ENCODE measurements around the gene TTLL6. TPM values are rescaled to one million over a fixed set of nuclear protein-coding genes. Genes with fewer than 3 reads are reported as not detected.

TTLL6 gene
- total RNA-seq, 1 experiment from 2014 or later: 2.4 TPM

DNA sequence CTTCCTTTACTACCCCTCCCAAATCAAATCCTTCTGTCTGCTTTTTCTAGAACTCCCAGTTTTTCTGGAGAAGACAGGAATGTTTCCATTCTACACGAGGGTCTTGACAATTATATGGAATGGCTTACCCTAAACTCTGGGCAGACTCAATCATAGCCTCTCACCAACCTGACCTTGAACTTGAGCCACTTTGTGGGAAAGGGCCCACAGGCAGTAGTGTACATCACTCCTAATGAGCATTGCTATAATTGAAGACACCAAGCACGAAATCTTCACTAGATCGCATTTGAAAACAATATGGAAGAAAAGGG lies 86.8 kb downstream of the TTLL6 start:
- Histone ChIP-seq H2AFZ (ENCODE audit: low read length) (no peak overlapping the region), H4K20me1 (ENCODE audit: control insufficient read depth, insufficient read depth, insufficient read length) (peaks cover 4% of the 10 kb centered on the region), H2BK15ac (ENCODE audit: low read depth, low read length) (no peak overlapping the region), H3K27ac (ENCODE audit: insufficient read length, low read depth, low read length) (no peak overlapping the region), H3K4me2 (ENCODE audit: insufficient read depth, insufficient read length, low read length) (no peak overlapping the region), H2AK5ac (ENCODE audit: insufficient read length, low read length) (no peak overlapping the region), H3K79me1 (ENCODE audit: insufficient read depth, low read depth, low read length, poor library complexity, severe bottlenecking) (no peaks in the 10 kb centered on the region), H2BK12ac (ENCODE audit: insufficient read length, low read depth, low read length) (no peak overlapping the region), H4K8ac (replicated peaks; ENCODE audit: insufficient read length, low read depth, low read length) (no peak overlapping the region), H3K9ac (ENCODE audit: extremely low read depth, insufficient read length, low read length) (no peak overlapping the region), H3K27me3 (ENCODE audit: insufficient read depth, low read length) (peaks cover 99% of the 10 kb centered on the region), H3K18ac (ENCODE audit: insufficient read length, low read depth, low read length) (no peak overlapping the region), H3K9me3 (ENCODE audit: control insufficient read depth, low read depth, low read length) (no peaks in the 10 kb centered on the region), H3K23me2 (ENCODE audit: insufficient read length, low read depth, low read length, poor library complexity, severe bottlenecking) (peaks cover 4% of the 10 kb centered on the region), H3T11ph (ENCODE audit: low read length) (no peak overlapping the region), H4K91ac (ENCODE audit: insufficient read length, low read depth, low read length) (no peak overlapping the region), H3K23ac (ENCODE audit: insufficient read length, low read depth, low read length) (no peak overlapping the region), H3K14ac (ENCODE audit: insufficient read depth, low read length) (no peak overlapping the region), H2BK120ac (ENCODE audit: low read depth, low read length, poor library complexity, severe bottlenecking) (no peak overlapping the region), H3K4ac (ENCODE audit: low read depth, low read length) (no peak overlapping the region), H3K56ac (ENCODE audit: insufficient read length, low read depth, low read length) (no peak overlapping the region), H3K79me2 (ENCODE audit: insufficient read depth, low read length) (no peaks in the 10 kb centered on the region), H2BK5ac (ENCODE audit: insufficient read length, low read length) (no peak overlapping the region), H2BK20ac (ENCODE audit: low read depth, low read length, poor library complexity, severe bottlenecking) (no peak overlapping the region), H3K4me1 (ENCODE audit: insufficient read depth, low read length) (no peaks in the 10 kb centered on the region), H4K5ac (ENCODE audit: insufficient read length, low read depth, low read length) (no peak overlapping the region)
- peaks cover 100% of the 10 kb centered on the region for H3K27me3 Mint-ChIP-seq (ENCODE audit: low read depth)
- WGBS (ENCODE audit: extremely low coverage, insufficient read length, low lambda C conversion rate): no CpG with 5 or more reads among the region's 3 CpGs
- no peak overlapping the region for H3K27ac Mint-ChIP-seq
- peaks cover 10 to 19% of the 10 kb centered on the region in 2 experiments for H3K4me1 Mint-ChIP-seq
- peaks cover 0 to 2% (median 0%) of the 10 kb centered on the region in 3 experiments; a peak in 1 of 7 replicates for H3K36me3 Mint-ChIP-seq (ENCODE audit: insufficient read depth in 1 of 3, low read depth in 3 of 3)
- no peak for DNase-seq
- TF ChIP-seq, protein P1, sequence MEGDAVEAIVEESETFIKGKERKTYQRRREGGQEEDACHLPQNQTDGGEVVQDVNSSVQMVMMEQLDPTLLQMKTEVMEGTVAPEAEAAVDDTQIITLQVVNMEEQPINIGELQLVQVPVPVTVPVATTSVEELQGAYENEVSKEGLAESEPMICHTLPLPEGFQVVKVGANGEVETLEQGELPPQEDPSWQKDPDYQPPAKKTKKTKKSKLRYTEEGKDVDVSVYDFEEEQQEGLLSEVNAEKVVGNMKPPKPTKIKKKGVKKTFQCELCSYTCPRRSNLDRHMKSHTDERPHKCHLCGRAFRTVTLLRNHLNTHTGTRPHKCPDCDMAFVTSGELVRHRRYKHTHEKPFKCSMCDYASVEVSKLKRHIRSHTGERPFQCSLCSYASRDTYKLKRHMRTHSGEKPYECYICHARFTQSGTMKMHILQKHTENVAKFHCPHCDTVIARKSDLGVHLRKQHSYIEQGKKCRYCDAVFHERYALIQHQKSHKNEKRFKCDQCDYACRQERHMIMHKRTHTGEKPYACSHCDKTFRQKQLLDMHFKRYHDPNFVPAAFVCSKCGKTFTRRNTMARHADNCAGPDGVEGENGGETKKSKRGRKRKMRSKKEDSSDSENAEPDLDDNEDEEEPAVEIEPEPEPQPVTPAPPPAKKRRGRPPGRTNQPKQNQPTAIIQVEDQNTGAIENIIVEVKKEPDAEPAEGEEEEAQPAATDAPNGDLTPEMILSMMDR (conservative IDR thresholded peaks at IDR 0.05): no peak
- H3K4me3 Mint-ChIP-seq: no peak overlapping the region
- peaks cover 4 to 11% of the 10 kb centered on the region in 2 experiments; a peak in 3 of 5 replicates for H3K9me3 Mint-ChIP-seq

Measured in H9 (cell line).